Measurements from ENCODE around the gene ST3GAL5. TPM values are rescaled to one million over a fixed set of nuclear protein-coding genes. Genes with fewer than 3 reads are reported as not detected.

Gene ST3GAL5
- total RNA-seq, 2 donors from 2014 or later = 24.7 to 38.6 TPM

- no peak overlapping the region for H3K27ac ChIP-seq
- TF ChIP-seq, protein P1, sequence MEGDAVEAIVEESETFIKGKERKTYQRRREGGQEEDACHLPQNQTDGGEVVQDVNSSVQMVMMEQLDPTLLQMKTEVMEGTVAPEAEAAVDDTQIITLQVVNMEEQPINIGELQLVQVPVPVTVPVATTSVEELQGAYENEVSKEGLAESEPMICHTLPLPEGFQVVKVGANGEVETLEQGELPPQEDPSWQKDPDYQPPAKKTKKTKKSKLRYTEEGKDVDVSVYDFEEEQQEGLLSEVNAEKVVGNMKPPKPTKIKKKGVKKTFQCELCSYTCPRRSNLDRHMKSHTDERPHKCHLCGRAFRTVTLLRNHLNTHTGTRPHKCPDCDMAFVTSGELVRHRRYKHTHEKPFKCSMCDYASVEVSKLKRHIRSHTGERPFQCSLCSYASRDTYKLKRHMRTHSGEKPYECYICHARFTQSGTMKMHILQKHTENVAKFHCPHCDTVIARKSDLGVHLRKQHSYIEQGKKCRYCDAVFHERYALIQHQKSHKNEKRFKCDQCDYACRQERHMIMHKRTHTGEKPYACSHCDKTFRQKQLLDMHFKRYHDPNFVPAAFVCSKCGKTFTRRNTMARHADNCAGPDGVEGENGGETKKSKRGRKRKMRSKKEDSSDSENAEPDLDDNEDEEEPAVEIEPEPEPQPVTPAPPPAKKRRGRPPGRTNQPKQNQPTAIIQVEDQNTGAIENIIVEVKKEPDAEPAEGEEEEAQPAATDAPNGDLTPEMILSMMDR (IDR thresholded peaks at IDR 0.05) = no peak
- TF ChIP-seq POLR2AphosphoS5 (IDR thresholded peaks at IDR 0.05) (no peak), POLR2A (IDR thresholded peaks at IDR 0.05) (no peak)
- no peaks in the 10 kb centered on the region for H3K4me1 ChIP-seq (replicated peaks)
- H3K36me3 ChIP-seq = no peaks in the 10 kb centered on the region
- H3K27me3 ChIP-seq (replicated peaks; ENCODE audit: insufficient read depth) = no peaks in the 10 kb centered on the region
- 80% methylated on average over 10 of the region's 10 CpGs for WGBS
- no peak for DNase-seq (ENCODE audit: low spot score)
- no peaks in the 10 kb centered on the region for H3K9me3 ChIP-seq
- H3K4me3 ChIP-seq = no peak overlapping the region
- intact Hi-C loops (cut with DNase I) = no loop called here
Measured at GRCh38 chr2:85803704-85804425, 84.9 kb downstream of the ST3GAL5 start.

DNA sequence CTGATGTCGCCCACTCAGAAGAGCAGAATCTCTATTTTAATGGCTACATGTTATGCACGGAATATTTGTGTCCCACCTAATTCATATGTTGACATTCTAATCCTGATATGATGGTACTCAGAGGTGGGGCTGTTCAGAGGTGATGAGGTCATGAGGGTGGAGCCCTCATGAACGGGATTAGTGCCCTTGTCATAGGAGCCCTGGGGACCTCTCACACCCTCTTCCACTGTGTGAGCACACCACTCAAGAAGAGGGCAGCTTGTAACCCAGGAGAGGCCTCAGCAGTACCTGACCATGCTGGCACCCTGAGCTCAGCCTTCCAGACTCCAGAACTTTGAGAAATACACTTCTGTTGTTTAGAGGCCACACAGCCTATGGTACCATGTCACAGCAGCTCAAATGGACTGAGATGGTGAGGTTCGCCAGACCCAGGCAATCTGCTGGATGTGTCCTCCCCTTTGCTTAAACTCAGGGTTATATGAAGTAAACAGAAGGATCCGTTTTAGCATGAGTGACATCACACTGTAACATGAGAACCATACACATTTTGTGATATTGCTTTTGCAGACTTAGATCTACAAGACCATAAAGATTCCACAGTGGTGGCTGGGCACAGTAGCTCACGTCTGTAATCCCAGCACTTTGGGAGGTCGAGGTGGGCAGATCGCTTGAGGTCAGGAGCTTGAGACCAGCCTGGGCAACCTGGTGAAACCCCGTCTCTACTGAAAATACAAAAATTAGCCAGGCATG is 86.3 kb downstream of the ST3GAL5 start:
- no peak overlapping the region for H3K4me3 ChIP-seq
- WGBS = 73% methylated on average over 9 of the region's 9 CpGs
- no peaks in the 10 kb centered on the region for H3K27me3 ChIP-seq (replicated peaks; ENCODE audit: insufficient read depth)
- no peaks in the 10 kb centered on the region for H3K9me3 ChIP-seq
- intact Hi-C loops (cut with DNase I) = no loop called here
- no peak overlapping the region for H3K27ac ChIP-seq
- no peaks in the 10 kb centered on the region for H3K36me3 ChIP-seq
- no peak for DNase-seq (ENCODE audit: low spot score)
- H3K4me1 ChIP-seq (replicated peaks) = no peaks in the 10 kb centered on the region
- TF ChIP-seq POLR2AphosphoS5 (IDR thresholded peaks at IDR 0.05) (no peak), POLR2A (IDR thresholded peaks at IDR 0.05) (no peak)
- TF ChIP-seq, protein P1 (IDR thresholded peaks at IDR 0.05) = no peak

DNA sequence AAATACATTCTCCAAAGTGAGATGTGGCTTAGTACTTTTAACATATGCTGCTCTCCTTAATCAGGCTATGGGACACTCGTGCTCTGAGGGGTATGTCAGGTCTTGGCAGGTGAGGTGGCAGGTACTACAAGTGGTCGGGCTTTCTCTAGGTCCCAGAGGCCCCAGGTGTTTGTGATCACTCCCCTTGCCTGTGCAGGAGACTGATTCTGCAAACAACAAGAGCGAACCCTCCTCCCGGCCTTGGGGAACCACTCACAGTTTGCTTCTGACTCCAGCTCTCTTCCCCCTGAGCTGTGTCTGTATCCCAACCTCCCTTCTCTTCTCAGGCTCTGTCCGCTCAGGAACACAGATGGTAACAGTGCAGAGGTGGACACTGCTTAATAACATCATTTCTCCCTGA is 86.9 kb downstream of the ST3GAL5 start:
- Histone ChIP-seq H3K4me1 (replicated peaks) (no peaks in the 10 kb centered on the region), H3K27ac (no peak overlapping the region), H3K9me3 (no peaks in the 10 kb centered on the region), H3K27me3 (replicated peaks; ENCODE audit: insufficient read depth) (no peaks in the 10 kb centered on the region), H3K4me3 (no peak overlapping the region), H3K36me3 (no peaks in the 10 kb centered on the region)
- no peak for DNase-seq (ENCODE audit: low spot score)
- WGBS = 92% methylated on average over 5 of the region's 5 CpGs
- TF ChIP-seq POLR2AphosphoS5 (IDR thresholded peaks at IDR 0.05) (no peak), POLR2A (IDR thresholded peaks at IDR 0.05) (no peak)
- TF ChIP-seq, protein P1 (IDR thresholded peaks at IDR 0.05) = no peak
- intact Hi-C loops (cut with DNase I) = no loop called here

DNA sequence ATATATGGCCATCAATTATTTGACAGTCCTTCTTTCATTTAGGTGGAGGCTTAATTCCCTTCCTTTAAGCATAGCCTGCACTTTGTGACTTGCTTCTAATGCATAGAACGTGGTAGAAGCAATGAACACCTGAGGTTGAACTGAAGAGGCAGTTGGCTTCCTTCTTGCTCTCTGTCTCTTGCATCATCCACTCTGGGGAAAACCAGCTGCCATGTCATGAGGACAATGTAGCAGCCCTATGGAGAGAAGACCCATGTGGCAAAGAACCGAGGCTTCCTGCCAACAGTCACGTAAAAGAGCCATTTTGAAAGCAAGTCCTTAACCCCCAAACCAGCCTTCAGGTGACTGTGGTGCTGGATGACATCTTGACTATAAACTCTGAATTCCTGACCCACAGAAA is 88.2 kb downstream of the ST3GAL5 start:
- no peak for DNase-seq (ENCODE audit: low spot score)
- WGBS = 82% methylated on average over 3 of the region's 3 CpGs
- Histone ChIP-seq H3K9me3 (no peaks in the 10 kb centered on the region), H3K27me3 (replicated peaks; ENCODE audit: insufficient read depth) (no peaks in the 10 kb centered on the region), H3K27ac (no peak overlapping the region), H3K4me1 (replicated peaks) (no peaks in the 10 kb centered on the region), H3K36me3 (no peaks in the 10 kb centered on the region), H3K4me3 (no peak overlapping the region)
- TF ChIP-seq, protein P1 (IDR thresholded peaks at IDR 0.05) = no peak
- no peak for TF ChIP-seq POLR2A (IDR thresholded peaks at IDR 0.05)
- intact Hi-C loops (cut with DNase I) = no loop called here

Data from prostate gland (tissue), 2 donors.